NCI-H2227 (cell line): Measurements from ENCODE around the gene ADAMTS14.
"Not testable (repeated sequence)": the region's sequence is repeated elsewhere in the genome, so short reads cannot be mapped to it uniquely, and the experiment has no call there.

ENCODE experiments used
- DNase-seq: peaks from one replicate; lab custom pipeline; 2025; ENCODE audit not compliant: unreplicated experiment; lab: John Stamatoyannopoulos, UW

The ADAMTS14 gene

DNA sequence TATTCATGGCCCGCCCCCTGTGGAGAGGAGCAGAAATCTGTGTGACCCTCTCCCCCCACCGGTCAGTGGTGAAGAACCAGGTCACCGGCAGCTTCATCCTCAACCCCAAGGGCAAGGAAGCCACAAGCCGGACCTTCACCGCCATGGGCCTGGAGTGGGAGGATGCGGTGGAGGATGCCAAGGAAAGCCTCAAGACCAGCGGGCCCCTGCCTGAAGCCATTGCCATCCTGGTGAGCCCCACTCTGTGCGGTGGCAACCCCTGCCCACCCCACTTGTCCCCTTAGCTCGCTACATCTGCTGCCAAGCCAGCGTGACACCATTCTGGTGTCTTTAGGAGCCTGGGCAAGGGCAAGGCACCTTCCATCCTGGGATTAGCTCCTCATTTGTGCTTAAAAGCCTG, 77.5 kb downstream of the ADAMTS14 start:
- DNase-seq, result no peak

DNA sequence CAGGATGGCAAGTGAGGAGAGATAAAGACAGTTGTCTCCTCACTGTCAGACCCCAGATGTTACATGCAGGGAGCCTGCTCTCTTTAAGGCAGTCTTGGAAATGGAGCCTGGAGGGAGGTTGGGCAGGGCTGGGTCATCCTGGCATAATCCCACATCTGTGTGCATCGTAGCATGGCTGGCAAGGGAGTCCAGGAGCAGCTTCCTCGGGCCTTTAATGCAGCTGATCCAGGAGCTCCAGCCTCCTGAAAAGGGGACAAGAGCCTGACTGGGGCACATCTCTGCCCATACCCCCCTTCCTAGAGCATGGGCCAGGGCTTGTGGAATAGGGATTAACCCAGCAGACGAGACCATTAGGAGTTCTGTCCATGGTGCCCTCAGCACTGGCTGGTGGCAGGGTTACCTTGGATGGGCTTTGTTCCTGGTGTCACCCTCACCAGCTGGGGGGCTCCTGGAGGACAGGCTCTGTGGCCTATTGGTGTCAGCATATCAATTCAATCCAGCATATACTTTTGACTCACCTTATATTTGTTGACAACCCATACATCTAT, 77.9 kb downstream of the ADAMTS14 start:
- DNase-seq, result no peak

DNA sequence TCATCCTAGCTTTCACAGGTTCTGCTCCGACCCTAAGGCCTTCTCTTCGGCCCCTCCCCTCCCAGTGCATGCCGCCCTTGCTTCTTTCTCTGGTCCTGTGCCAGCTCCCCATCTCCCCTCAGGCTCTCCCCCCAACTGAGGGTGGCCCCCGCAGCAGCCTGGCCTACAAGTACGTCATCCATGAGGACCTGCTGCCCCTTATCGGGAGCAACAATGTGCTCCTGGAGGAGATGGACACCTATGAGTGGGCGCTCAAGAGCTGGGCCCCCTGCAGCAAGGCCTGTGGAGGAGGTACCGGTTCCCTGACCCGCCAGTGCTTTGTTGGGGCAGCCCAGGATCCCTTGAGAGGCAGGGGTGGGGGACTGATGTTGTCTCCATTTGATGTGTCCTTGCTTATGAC, 79.0 kb downstream of the ADAMTS14 start:
- DNase-seq, result no peak

DNA sequence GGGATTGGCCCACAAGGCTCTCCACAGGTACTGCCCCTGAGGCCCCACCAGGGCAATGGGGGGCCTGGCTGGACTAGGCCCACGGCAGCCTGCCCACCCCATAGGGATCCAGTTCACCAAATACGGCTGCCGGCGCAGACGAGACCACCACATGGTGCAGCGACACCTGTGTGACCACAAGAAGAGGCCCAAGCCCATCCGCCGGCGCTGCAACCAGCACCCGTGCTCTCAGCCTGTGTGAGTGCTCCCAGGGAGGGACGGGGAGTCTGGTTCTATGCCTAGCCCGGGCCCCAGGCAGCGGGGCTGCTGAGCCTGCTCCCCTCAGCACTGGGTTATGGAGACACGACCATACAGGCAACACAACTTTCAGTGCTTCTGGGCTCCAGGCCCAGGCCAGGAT, 79.7 kb downstream of the ADAMTS14 start:
- DNase-seq, result no peak

DNA sequence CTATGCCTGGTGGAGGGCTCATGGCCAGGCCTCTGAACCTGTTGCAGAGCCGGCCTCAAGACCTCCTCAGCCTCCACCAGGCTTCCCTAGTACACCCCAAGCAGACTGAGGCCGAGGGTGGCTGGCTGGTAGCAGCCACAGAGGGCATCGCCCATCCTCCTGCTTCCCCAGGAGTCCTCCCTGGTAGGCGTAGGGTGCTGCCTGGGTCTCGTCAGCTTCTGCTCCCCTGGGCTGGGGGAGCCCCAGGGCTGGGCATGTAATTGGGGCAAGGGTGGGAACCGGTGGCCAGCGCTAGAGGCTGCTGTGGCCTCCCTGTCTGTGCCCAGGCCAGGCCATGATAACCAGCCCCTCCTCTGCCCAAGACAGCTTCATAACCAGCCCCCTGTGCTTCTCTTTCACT, 80.3 kb downstream of the ADAMTS14 start:
- no peak for DNase-seq

DNA sequence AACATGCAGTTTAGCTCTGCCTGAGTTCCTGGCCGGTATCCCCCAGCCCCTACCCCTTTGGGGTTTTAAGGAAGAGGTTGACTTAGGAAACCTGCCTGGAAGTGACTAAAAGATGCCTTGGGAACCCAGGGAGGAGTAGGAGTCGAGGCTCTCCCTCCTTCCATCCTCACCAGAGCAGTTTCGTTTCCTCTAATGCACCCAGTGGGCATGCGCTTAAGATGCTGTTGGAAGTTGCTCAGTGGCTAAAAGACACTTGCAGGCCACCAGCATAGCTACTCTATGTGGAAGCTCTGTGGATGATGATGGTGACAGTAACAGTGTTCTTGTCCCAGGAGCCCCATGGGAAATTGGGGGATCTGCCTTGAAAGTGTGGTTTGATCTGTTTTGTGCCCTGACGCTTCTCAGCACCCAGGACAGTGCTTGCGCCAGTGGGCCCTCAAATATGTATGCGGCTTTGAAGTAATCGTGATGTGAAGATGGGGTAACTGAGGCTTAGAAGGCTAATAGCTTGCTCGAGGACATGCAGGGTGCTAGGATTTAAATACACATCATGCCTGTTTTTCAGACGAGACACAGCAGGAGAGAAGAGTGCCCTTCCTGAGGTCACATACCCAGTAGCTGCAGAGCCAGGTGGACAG, 80.8 kb downstream of the ADAMTS14 start:
- no peak for DNase-seq

DNA sequence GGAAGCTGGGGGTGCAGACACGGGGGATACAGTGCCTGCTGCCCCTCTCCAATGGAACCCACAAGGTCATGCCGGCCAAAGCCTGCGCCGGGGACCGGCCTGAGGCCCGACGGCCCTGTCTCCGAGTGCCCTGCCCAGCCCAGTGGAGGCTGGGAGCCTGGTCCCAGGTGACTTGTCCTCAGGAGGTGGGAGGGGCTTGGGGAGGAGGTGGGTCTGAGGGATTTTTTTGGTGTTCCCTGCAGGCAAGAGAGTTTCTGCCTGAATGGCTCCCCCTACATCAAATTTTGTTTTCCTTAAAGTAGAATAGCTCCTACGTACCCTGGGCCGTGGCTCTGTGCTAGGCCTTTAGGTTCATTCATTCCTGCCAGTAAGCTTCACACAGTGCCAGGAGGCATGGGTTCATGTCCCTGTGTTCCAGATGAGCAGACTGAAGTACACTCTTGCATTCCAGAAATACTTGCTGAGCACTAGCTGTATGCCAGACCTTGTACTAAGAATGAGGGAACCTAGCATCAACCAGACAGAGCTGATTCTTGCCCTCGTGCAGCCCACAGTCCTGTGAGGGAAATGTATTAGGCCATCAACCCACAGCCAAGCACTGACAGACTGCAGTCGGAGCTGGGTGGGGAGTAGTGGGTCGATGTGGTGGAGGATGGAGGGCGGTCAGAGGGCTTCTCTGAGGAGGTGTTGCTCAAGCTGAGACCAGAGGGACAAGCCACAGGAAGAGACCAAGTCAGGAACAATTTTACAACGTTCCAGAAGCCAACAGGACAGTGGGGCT, 81.7 kb downstream of the ADAMTS14 start:
- DNase-seq, result no peak

DNA sequence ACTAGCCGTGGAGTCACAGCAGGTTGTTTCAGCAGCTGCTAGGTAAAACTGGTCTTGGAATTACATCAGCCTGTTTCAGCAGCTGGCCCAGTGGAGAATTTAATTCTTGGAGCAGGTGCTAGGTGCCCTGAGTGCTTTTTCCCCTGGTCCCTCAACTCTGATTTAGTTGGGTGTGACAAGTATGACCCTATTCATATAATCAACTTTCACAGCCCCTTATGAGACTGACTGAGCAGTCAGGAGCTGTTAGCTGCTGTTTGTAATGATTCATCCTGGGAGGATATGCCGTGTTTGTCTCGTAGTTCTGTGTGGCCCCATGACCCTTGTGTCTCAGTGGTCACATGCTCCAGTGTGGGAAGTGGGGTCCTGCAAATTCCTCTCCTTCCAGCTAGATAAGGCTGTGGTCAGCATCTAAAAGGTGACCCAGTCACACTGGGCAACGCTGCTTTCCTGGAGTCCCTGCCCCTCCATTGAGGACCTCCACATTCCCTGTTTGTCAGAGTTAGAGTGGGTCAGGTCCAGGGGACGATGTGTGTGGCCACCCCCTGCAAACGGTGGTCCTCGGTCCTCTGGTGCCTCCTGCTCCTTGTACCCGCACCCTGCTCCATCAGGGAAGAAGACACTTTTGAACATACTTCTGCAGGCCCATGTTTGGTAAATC, 84.5 kb downstream of the ADAMTS14 start:
- no peak for DNase-seq

DNA sequence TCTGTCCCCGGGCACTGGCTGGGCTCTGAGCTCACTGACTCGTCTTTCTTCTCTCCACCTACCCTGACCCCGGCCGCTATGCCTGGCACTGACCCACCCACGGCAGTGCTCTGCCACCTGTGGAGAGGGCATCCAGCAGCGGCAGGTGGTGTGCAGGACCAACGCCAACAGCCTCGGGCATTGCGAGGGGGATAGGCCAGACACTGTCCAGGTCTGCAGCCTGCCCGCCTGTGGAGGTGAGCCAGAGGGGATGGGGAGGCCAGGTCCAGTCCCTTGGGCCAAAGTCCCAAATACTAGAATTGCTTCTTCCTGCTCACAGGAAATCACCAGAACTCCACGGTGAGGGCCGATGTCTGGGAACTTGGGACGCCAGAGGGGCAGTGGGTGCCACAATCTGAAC, 85.5 kb downstream of the ADAMTS14 start:
- DNase-seq, result no peak

DNA sequence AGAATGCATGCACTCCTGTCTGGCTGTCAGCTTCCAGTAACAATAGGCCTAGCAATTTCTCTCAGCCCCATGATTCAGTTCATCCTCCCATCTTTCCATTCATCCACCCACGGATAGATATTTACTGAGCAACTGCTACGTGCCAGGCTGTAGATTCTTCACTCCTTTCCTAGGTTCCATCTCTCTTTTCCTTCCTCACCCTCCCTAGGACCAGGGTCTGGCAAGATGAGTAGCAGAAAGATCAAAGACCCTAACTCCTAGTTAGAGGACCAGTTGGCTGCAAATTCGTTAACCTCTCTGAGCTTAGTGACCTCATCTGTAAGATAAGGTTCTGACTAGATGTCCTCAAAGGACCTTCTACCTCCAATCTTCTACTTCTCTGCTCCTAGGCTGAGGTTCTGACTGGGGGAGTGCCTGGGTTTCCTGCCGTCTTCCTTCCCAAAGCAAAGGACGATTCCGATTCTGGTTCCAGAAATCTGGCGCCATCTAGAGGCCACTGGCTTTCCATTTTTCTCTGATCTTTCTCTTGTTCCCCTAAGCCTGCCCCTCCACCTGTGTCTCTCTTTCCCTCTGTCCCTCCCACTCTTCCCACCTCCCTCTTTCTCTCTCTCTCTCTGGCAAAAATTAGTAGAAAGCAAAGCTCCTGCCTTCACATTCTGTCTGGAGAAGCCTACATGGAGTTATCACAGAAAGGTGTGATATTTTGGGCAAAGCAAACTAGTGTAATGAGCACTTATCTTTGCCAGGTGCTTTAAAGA, 86.6 kb downstream of the ADAMTS14 start:
- peak; percentile 80 for DNase-seq

DNA sequence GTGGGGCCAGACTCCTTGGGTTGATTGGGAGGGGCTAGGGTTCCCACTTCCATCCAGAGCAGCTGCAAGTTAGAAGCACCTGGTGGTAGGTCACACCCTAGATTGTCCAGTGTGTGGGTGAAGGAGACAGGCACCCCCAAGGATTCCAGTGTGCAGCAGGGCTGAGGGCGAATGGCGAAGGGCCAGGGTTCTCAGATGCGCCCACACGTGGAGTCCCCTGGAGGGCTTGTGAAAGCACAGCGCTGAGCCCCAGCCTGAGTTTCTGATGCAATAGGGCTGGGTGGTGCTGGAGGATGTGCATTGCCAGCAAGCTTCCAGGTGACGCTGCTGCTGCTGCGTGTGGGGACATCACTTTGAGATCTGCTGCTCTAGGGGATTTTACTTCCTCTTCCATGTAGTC, 87.5 kb downstream of the ADAMTS14 start:
- DNase-seq, result no peak

DNA sequence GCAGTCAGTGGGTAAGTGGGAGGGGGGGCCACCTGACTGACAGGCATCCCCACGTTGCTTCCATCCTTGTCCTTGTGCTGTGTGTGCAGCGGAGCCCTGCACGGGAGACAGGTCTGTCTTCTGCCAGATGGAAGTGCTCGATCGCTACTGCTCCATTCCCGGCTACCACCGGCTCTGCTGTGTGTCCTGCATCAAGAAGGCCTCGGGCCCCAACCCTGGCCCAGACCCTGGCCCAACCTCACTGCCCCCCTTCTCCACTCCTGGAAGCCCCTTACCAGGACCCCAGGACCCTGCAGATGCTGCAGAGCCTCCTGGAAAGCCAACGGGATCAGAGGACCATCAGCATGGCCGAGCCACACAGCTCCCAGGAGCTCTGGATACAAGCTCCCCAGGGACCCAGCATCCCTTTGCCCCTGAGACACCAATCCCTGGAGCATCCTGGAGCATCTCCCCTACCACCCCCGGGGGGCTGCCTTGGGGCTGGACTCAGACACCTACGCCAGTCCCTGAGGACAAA, 88.0 kb downstream of the ADAMTS14 start:
- no peak for DNase-seq

DNA sequence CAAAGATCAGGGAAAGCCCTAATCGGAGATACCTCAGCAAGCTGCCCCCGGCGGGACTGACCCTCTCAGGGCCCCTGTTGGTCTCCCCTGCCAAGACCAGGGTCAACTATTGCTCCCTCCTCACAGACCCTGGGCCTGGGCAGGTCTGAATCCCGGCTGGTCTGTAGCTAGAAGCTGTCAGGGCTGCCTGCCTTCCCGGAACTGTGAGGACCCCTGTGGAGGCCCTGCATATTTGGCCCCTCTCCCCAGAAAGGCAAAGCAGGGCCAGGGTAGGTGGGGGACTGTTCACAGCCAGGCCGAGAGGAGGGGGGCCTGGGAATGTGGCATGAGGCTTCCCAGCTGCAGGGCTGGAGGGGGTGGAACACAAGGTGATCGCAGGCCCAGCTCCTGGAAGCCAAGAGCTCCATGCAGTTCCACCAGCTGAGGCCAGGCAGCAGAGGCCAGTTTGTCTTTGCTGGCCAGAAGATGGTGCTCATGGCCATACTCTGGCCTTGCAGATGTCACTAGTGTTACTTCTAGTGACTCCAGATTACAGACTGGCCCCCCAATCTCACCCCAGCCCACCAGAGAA, 88.8 kb downstream of the ADAMTS14 start:
- no peak for DNase-seq

DNA sequence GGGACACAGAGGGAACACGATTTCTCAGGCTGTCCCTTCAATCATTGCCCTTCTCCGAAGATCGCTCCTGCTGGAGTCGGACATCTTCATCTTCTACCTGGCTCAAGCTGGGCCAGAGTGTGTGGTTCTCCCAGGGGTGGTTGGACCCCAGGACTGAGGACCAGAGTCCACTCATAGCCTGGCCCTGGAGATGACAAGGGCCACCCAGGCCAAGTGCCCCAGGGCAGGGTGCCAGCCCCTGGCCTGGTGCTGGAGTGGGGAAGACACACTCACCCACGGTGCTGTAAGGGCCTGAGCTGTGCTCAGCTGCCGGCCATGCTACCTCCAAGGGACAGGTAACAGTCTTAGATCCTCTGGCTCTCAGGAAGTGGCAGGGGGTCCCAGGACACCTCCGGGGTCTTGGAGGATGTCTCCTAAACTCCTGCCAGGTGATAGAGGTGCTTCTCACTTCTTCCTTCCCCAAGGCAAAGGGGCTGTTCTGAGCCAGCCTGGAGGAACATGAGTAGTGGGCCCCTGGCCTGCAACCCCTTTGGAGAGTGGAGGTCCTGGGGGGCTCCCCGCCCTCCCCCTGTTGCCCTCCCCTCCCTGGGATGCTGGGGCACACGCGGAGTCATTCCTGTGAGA, 89.5 kb downstream of the ADAMTS14 start:
- DNase-seq, result no peak

DNA sequence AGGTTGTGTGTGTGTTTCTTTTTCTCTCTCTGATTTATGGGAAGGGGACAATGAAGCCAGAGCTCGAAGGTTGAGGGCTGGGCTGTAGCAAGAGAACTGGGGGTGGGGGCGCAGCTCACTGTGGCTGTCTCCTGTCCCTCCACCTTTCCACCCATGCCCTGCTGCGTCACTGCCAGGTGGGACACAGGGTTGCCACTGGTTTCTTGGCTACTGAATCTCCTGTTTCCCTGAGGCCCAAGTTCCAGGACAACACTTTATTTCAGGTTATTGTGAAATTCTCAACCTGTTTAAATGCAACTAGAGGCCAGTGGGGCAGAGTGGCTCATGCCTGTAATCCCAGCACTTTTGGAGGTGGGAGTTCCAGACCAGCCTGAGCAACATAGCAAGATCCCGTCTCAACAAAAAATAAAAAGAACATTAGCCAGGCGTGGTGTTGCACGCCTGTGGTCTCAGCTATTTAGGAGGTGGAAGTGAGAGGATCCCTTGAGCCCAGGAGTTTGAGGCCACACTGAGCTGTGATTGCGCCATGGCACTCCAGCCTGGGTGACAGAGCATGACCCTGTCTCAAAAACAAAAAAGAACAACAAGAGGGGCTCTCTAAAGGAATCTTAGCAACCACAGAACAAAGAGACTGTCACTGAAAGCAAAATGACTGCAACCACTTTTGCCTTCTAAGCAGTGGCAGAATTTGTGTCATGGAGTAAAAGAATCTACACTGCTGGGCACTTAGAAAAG, 90.3 kb downstream of the ADAMTS14 start:
- no peak for DNase-seq

DNA sequence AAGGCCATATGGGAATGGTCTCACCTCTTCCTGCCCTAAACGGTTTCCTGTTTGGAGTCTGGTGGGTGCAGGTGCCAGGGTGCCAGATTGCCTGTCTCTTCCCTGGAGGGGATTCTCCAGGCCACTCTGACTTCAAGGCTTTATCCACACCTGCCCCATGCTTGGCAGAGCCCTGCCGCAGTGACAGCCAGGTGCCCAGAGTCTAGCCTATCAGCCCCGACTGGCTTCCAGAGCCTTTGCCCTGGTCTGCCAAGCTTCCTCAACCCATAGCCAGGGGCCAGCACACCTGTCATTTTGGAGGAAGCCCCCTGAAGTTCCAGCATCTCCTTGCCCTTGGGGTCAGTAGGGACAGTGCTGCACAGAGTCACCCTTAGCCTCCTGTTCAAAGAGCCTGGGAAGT, 91.3 kb downstream of the ADAMTS14 start:
- DNase-seq, result no peak

DNA sequence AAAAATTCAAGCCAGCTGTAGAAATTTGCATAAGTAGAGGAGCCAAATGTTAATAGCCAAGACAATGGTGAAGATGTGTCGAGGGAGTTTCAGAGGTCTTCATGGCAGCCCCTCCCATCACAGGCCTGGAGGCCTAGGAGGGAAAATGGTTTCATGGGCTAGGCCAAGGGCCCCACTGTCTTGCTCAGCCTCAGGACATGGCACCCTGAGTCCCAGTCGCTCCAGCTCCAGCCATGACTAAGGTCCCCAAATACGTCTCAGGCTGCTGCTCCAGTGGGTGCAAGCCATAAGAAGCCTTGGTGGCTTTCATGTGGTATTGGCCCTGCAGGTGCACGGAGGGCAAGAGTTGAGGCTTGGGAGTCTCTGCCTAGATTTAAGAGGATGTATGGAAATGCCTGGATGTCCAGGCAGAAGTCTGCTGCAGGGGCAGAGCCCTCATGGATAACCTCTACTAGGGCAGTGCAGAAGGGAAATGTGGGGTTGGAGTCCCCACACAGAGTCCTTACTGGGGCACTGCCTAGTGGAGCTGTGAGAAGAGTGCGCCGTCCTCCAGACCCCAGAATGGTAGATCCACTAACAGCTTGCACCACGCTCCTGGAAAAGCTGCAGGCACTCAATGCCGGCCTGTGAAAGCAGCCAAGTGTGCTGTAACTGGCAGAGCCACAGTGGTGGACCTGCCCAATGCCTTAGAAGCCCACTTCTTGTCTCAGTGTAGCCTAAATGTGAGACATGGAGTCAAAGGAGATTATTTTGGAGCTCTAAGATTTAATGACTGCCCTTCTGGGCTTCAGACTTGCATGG, 93.7 kb downstream of the ADAMTS14 start:
- no peak for DNase-seq

DNA sequence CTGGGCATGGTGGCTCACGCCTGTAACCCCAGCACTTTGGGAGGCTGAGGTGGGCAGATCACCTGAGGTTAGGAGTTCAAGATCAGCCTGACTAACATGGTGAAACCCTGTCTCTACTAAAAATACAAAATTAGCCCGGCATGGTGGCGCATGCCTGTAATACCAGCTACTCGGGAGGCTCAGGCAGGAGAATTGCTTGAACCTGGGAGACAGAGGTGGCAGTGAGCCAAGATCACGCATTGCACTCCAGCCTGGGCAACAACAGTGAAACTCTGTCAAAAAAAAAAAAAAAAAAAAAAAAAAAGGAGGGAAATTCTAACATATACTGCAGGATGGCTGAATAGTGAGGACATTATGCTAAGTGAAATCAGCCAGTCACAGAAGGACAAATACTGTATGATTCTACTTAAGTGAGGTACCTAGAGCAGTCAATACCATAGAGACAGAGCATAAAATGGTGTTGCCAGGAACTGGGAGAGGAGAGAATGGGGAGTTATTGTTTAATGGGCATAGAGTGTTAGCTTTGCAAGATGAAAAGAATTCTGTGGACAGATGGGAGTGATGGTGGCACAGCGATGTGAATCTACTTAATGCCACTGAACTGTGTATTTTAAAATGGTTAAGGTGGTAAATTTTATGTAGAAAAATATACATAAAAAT, 95.8 kb downstream of the ADAMTS14 start:
- not testable (repeated sequence) for DNase-seq
